Calu3 (cell line): ENCODE measurements around the gene ERMN. TPM values are rescaled to one million over a fixed set of nuclear protein-coding genes. Genes with fewer than 3 reads are reported as not detected.

Source experiments
- BruUV-seq: library from RNA; stranded (reverse); fragments of 400-500 nt; replicated peaks from 2 replicates; lab custom pipeline; 2021; lab: Mats Ljungman, UMichigan
- CTCF ChIA-PET: fragments of 300-600 bp; sonication (Branson Sonifier 250); formaldehyde crosslinking; loops from one replicate; lab custom pipeline; 2022; ENCODE audit warnings: antibody characterized with exemption; lab: Charles Lee
- DNase-seq: peaks from one replicate; pipeline ENCODE4 v3.0.0; 2022
- H3K27ac Mint-ChIP-seq: one replicate; pipeline ENCODE4 v1.8.0; 2022; ENCODE audit warnings: mixed read lengths; ENCODE audit not compliant: unreplicated experiment
- H3K27me3 Mint-ChIP-seq: one replicate; pipeline ENCODE4 v1.8.0; 2022; ENCODE audit warnings: mixed read lengths; ENCODE audit not compliant: unreplicated experiment
- H3K36me3 Mint-ChIP-seq: one replicate; pipeline ENCODE4 v1.8.0; 2022; ENCODE audit warnings: mild to moderate bottlenecking, moderate library complexity, mixed read lengths; ENCODE audit not compliant: insufficient read depth, unreplicated experiment
- H3K4me1 Mint-ChIP-seq: one replicate; pipeline ENCODE4 v1.8.0; 2022; ENCODE audit warnings: mild to moderate bottlenecking, low read depth, mixed read lengths; ENCODE audit not compliant: unreplicated experiment
- H3K4me3 Mint-ChIP-seq: one replicate; pipeline ENCODE4 v1.8.0; 2022; ENCODE audit warnings: mild to moderate bottlenecking, low read depth, moderate library complexity, mixed read lengths; ENCODE audit not compliant: unreplicated experiment
- H3K9me3 Mint-ChIP-seq: one replicate; pipeline ENCODE4 v1.8.0; 2022; ENCODE audit warnings: low read depth, mixed read lengths; ENCODE audit not compliant: unreplicated experiment
- CTCF ChIP-seq: fragments of 200-600 bp; IDR thresholded peaks from one replicate; pipeline ENCODE4 v1.8.0; 2022; ENCODE audit warnings: antibody characterized with exemption; ENCODE audit not compliant: unreplicated experiment
- intact Hi-C: fragments of 100-400 bp; cut with micrococcal nuclease; formaldehyde crosslinking; loops from one replicate; pipeline ENCODE4 v1.10.0; 2022; ENCODE audit not compliant: unreplicated experiment
- total RNA-seq: library from RNA; stranded (reverse); gene quantifications from 2 replicates; pipeline ENCODE4 v1.2.3, GENCODE V29; 2022

ERMN gene
- total RNA-seq, 1 experiment from 2014 or later = not detected

GRCh38 chr2:157311706-157312105, 13.9 kb downstream of the ERMN start:
- no peak overlapping the region for H3K4me3 Mint-ChIP-seq
- DNase-seq = no peak
- CTCF ChIA-PET = no interaction called here
- TF ChIP-seq CTCF = no peak
- H3K27me3 Mint-ChIP-seq = no peaks in the 10 kb centered on the region
- no peak overlapping the region for H3K27ac Mint-ChIP-seq
- BruUV-seq = no TSS peak
- no peaks in the 10 kb centered on the region for H3K9me3 Mint-ChIP-seq
- no peaks in the 10 kb centered on the region for H3K4me1 Mint-ChIP-seq
- H3K36me3 Mint-ChIP-seq = peaks cover 4% of the 10 kb centered on the region
- intact Hi-C loops = no loop called here

GRCh38 chr2:157309878-157310277, 15.7 kb downstream of the ERMN start:
- no peaks in the 10 kb centered on the region for H3K27me3 Mint-ChIP-seq
- H3K9me3 Mint-ChIP-seq = no peaks in the 10 kb centered on the region
- H3K4me3 Mint-ChIP-seq = no peak overlapping the region
- CTCF ChIA-PET = no interaction called here
- DNase-seq = no peak
- no TSS peak for BruUV-seq
- peaks cover 4% of the 10 kb centered on the region for H3K36me3 Mint-ChIP-seq
- no peak overlapping the region for H3K27ac Mint-ChIP-seq
- H3K4me1 Mint-ChIP-seq = no peaks in the 10 kb centered on the region
- intact Hi-C loops = no loop called here
- TF ChIP-seq CTCF = no peak

GRCh38 chr2:157307021-157307420, 18.6 kb downstream of the ERMN start:
- DNase-seq = no peak
- intact Hi-C loops = no loop called here
- no peak for TF ChIP-seq CTCF
- Mint-ChIP-seq H3K4me3 (no peak overlapping the region), H3K9me3 (no peaks in the 10 kb centered on the region), H3K27ac (no peak overlapping the region), H3K36me3 (peaks cover 4% of the 10 kb centered on the region), H3K27me3 (no peaks in the 10 kb centered on the region), H3K4me1 (no peaks in the 10 kb centered on the region)
- CTCF ChIA-PET = no interaction called here
- no TSS peak for BruUV-seq

- CTCF ChIA-PET = interaction anchor here (0.6 kb wide), 1 partner anchor 102 kb away, joined by 3 read pairs; no protein-coding TSS in a partner anchor
- BruUV-seq = no TSS peak
- no peaks in the 10 kb centered on the region for H3K9me3 Mint-ChIP-seq
- H3K36me3 Mint-ChIP-seq = peaks cover 13% of the 10 kb centered on the region
- intact Hi-C loops = no loop called here
- no peak for TF ChIP-seq CTCF
- no peak overlapping the region for H3K27ac Mint-ChIP-seq
- no peak overlapping the region for H3K4me3 Mint-ChIP-seq
- H3K4me1 Mint-ChIP-seq = no peaks in the 10 kb centered on the region
- no peak for DNase-seq
- no peaks in the 10 kb centered on the region for H3K27me3 Mint-ChIP-seq
Observed at GRCh38 chr2:157305723-157306110, 19.9 kb downstream of the ERMN start.
